Gastrocnemius medialis (tissue), 4 donors: Measurements from ENCODE around the gene SP6. TPM values are rescaled to one million over a fixed set of nuclear protein-coding genes. Genes with fewer than 3 reads are reported as not detected.

Experiments
- ATAC-seq, 2 donors: fragments of 150-250 bp; one replicate each; pipeline ENCODE4 v1.9.1; 2016
- DNase-seq, 2 donors: peaks; one replicate each; pipeline ENCODE4 v3.0.0-alpha.2; 2019
- H3K27ac ChIP-seq, 4 donors: fragments of 200-600 bp; sonication (generic); 1 replicate in 1 of 4; 2 replicates in 3 of 4; pipeline ENCODE4 v1.5.1; 2016 to 2018; ENCODE audit warnings: mild to moderate bottlenecking in 2 of 4, moderate library complexity in 1 of 4
- H3K27me3 ChIP-seq, 3 donors: fragments of 200-600 bp; sonication (generic) in 2 of 3; 1 replicate in 1 of 3; 2 replicates in 2 of 3; pipeline versions ENCODE4 v1.5.1 to v1.6.0; 2016 to 2019; ENCODE audit warnings: mild to moderate bottlenecking in 1 of 3, moderate library complexity in 1 of 3
- H3K36me3 ChIP-seq, 2 donors: fragments of 200-600 bp; sonication (generic) in 1 of 2; one replicate each; pipeline ENCODE4 v1.5.1; 2017 to 2018
- H3K4me1 ChIP-seq, 2 donors: fragments of 200-600 bp; sonication (generic) in 1 of 2; one replicate each; pipeline ENCODE4 v1.5.1; 2016 to 2017; ENCODE audit warnings: mild to moderate bottlenecking in 2 of 2
- H3K4me3 ChIP-seq, 4 donors: fragments of 200-600 bp; sonication (generic) in 3 of 4; 1 replicate in 1 of 4; 2 replicates in 3 of 4; pipeline ENCODE4 v1.5.1; 2016 to 2019; ENCODE audit warnings: mild to moderate bottlenecking in 2 of 4
- H3K9me3 ChIP-seq, 3 donors: fragments of 200-600 bp; sonication (generic) in 2 of 3; 1 replicate in 1 of 3; 2 replicates in 2 of 3; pipeline ENCODE4 v1.5.1; 2016 to 2019
- POLR2A ChIP-seq, 2 donors: fragments of 450-650 bp; IDR thresholded peaks; one replicate each; pipeline ENCODE4 v1.6.1; 2017; ENCODE audit warnings: antibody characterized with exemption in 2 of 2, mild to moderate bottlenecking in 2 of 2, moderate library complexity in 2 of 2
- in situ Hi-C, 4 donors: fragments of 200-750 bp; cut with MboI; loops; one replicate each; pipeline versions ENCODE4 v1.15.0 to v1.8.0; 2017; ENCODE audit warnings: low sequenced_read_pairs in 4 of 4
- intact Hi-C: fragments of 100-400 bp; cut with DNase I; formaldehyde crosslinking; loops from one replicate; pipeline ENCODE4 v1.15.1; 2023; ENCODE audit warnings: low total_unique reads
- total RNA-seq, 4 donors: library from RNA; depleted of rRNA; stranded (reverse); fragments of >200 nt; gene quantifications; one replicate each; pipeline versions ENCODE4 v1.1.0 to v1.2.3, GENCODE V29; 2016
- TF ChIP-seq, protein P1 (sequence below), 5 experiments: fragments of 450-650 bp in 3 of 5; fragments of 200-600 bp in 2 of 5; sonication (generic) in 2 of 5; IDR thresholded peaks in 4 of 5; conservative IDR thresholded peaks in 1 of 5; 1 replicate in 4 of 5; 2 replicates in 1 of 5; pipeline ENCODE4 v1.5.1; 2016 to 2019; ENCODE audit warnings: antibody characterized with exemption in 5 of 5, mild to moderate bottlenecking in 3 of 5, moderate library complexity in 3 of 5

The SP6 gene
- total RNA-seq, 4 donors from 2014 or later: 0.16 TPM; not detected in 3

DNA sequence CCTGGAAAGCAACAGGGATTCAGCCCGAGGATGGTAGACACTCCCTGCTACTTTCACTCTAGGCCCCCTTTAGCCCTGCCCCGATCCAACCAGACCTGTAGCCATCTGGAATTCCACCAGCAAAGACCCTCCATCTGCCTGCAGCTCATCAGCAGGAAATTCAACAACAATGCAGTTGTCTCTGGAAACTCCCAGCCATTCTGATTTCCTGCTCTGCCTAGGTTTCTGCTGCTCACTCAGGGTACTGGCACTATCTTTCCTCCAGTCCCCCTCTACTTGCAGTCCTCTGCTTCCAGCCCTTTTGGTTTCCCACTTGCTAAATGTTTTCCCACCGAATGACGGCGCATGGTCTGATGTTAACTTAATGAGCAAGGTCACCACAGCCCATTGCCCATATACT, 2.7 kb upstream of the SP6 start:
- intact Hi-C loops (no loop called here), in situ Hi-C loops (no loop called here)
- Histone ChIP-seq H3K27ac (no peak overlapping the region), H3K4me1 (peaks cover 5 to 16% of the 10 kb centered on the region in 2 donors), H3K4me3 (no peak overlapping the region), H3K36me3 (no peaks in the 10 kb centered on the region), H3K9me3 (no peaks in the 10 kb centered on the region), H3K27me3 (peaks cover 81 to 85% (median 81%) of the 10 kb centered on the region in 3 donors)
- TF ChIP-seq, protein P1, sequence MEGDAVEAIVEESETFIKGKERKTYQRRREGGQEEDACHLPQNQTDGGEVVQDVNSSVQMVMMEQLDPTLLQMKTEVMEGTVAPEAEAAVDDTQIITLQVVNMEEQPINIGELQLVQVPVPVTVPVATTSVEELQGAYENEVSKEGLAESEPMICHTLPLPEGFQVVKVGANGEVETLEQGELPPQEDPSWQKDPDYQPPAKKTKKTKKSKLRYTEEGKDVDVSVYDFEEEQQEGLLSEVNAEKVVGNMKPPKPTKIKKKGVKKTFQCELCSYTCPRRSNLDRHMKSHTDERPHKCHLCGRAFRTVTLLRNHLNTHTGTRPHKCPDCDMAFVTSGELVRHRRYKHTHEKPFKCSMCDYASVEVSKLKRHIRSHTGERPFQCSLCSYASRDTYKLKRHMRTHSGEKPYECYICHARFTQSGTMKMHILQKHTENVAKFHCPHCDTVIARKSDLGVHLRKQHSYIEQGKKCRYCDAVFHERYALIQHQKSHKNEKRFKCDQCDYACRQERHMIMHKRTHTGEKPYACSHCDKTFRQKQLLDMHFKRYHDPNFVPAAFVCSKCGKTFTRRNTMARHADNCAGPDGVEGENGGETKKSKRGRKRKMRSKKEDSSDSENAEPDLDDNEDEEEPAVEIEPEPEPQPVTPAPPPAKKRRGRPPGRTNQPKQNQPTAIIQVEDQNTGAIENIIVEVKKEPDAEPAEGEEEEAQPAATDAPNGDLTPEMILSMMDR (IDR thresholded peaks at IDR 0.05 in 4 of 5, conservative IDR thresholded peaks at IDR 0.05 in 1 of 5): no peak
- no peak for TF ChIP-seq POLR2A (IDR thresholded peaks at IDR 0.05)
- no peak for DNase-seq
- ATAC-seq: no peak

DNA sequence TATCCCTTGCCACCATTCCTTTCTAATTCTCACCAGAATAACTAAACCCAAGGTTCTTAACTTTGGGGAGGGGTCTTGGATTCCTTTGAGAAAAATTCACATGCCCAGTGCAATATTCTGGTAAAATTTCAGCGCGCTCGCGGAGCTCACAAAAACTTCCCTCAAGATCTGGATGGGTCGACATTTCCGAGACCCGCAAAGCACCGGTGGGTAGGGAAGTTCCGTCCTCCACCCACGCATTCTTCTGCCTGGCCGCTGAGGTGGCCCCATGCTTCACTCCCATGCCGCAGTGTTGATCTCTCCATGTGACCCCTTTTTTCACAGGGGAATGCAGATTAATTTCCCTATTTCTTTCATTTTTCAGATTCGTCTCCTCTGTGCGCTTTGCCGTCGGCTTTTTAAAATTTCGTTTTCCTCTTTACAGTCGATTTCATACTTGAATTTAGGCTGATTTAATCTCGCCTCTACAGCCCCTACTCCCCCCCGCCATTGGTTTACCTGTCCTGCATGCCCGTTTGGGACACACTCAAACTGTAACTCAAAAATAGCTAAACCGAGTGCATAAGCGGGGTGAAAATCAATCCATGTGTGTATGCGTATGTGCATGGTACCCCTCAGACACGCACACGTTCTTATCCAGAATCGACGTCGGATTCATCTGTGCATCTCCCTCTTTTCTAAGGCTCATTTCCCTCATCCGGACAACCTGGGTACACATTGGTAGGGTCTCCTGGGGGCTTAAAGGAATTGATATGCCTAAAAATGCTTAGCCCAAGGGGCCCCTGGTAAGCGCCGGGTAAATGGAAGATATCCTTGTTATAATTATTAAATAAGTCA, 1.4 kb upstream of the SP6 start:
- peaks cover 94 to 98% (median 94%) of the 10 kb centered on the region in 3 donors for H3K27me3 ChIP-seq
- no peak for DNase-seq
- H3K9me3 ChIP-seq: no peaks in the 10 kb centered on the region
- H3K36me3 ChIP-seq: no peaks in the 10 kb centered on the region
- in situ Hi-C loops (no loop called here), intact Hi-C loops (no loop called here)
- peaks cover 5 to 16% of the 10 kb centered on the region in 2 donors for H3K4me1 ChIP-seq
- no peak for ATAC-seq
- no peak overlapping the region for H3K27ac ChIP-seq
- TF ChIP-seq, protein P1 (IDR thresholded peaks at IDR 0.05 in 4 of 5, conservative IDR thresholded peaks at IDR 0.05 in 1 of 5): no peak
- no peak for TF ChIP-seq POLR2A (IDR thresholded peaks at IDR 0.05)
- no peak overlapping the region for H3K4me3 ChIP-seq

DNA sequence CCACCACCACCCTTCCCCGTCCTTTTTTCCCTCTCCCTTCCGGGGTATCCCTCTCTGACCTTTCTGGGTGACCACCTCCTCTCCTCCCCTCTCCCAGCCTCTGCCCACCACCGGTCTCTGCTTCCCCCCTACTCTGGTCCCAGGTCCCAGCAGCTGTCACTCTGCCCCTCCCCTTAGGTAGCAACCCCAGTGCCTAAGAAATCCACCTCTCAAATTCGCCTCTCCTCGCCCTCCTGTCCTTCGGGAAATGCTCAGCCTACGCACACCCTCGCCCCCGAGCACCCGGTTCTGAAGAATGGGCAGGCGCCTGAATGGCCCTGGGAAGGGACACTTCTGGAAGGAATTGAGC, 775 bp upstream of the SP6 start:
- in situ Hi-C loops: no loop called here
- TF ChIP-seq, protein P1 (IDR thresholded peaks at IDR 0.05 in 4 of 5, conservative IDR thresholded peaks at IDR 0.05 in 1 of 5): no peak
- no peak for TF ChIP-seq POLR2A (IDR thresholded peaks at IDR 0.05)
- Histone ChIP-seq H3K27me3 (peaks cover 94 to 98% (median 95%) of the 10 kb centered on the region in 3 donors), H3K27ac (no peak overlapping the region), H3K36me3 (no peaks in the 10 kb centered on the region), H3K9me3 (no peaks in the 10 kb centered on the region), H3K4me3 (no peak overlapping the region), H3K4me1 (peaks cover 5 to 16% of the 10 kb centered on the region in 2 donors)
- intact Hi-C loops: no loop called here
- no peak for DNase-seq
- ATAC-seq: no peak

DNA sequence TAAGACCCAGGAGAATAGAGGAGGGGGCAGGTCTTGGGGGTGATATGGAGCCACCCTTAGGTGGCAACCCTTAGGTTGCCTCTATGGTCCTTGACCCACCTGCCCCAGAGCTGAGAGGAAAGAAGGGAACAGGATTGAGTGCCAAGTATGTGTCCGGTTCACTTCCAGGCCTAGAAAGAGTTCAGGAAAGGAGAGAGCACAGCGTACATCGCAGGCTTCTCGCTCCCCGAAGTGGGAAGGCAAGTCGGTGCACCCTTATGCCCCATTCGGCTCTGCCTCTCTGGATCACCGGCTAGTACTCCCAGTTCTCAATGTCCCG, 631 bp downstream of the SP6 start:
- in situ Hi-C loops (no loop called here), intact Hi-C loops (no loop called here)
- peaks cover 89 to 98% (median 97%) of the 10 kb centered on the region in 3 donors for H3K27me3 ChIP-seq
- H3K4me3 ChIP-seq: peak overlapping the region in 2 of 4 donors; percentile 38 to 43
- H3K27ac ChIP-seq: no peak overlapping the region
- peaks cover 5 to 16% of the 10 kb centered on the region in 2 donors for H3K4me1 ChIP-seq
- TF ChIP-seq POLR2A (IDR thresholded peaks at IDR 0.05): no peak
- TF ChIP-seq, protein P1 (IDR thresholded peaks at IDR 0.05 in 4 of 5, conservative IDR thresholded peaks at IDR 0.05 in 1 of 5): no peak
- DNase-seq (no peak), ATAC-seq (no peak)
- no peaks in the 10 kb centered on the region for H3K36me3 ChIP-seq
- H3K9me3 ChIP-seq: no peaks in the 10 kb centered on the region
